HG03354 (cell line): ENCODE results near the gene NADK.
"Not testable (repeated sequence)": the region's sequence is repeated elsewhere in the genome, so short reads cannot be mapped to it uniquely, and the experiment has no call there.

Source experiments
- ATAC-seq: cut with Tn5 transposase; IDR thresholded peaks from one replicate; pipeline ENCODE4 v1.9.1; 2021; ENCODE audit warnings: mild to moderate bottlenecking; ENCODE audit not compliant: unreplicated experiment, poor library complexity, severe bottlenecking

Gene NADK

GRCh38 chr1:1724035-1724864 is 54.0 kb downstream of the NADK start, which contains the start of gene CDK11A:
CDK11A (minus strand) TSS chr1:1724357; CDS start chr1:1722818, 1,539 bp downstream.
- peak; percentile 90 for ATAC-seq

- ATAC-seq, result no peak
These were observed 57.1 kb downstream of the NADK start for GRCh38 chr1:1721201-1721600.

- ATAC-seq, result not testable (repeated sequence)
These were observed 63.0 kb downstream of the NADK start for GRCh38 chr1:1715109-1715883.

- ATAC-seq, result not testable (repeated sequence)
These were observed 70.4 kb downstream of the NADK start for GRCh38 chr1:1707897-1708296.

GRCh38 chr1:1707241-1707640 is 71.0 kb downstream of the NADK start:
- not testable (repeated sequence) for ATAC-seq

GRCh38 chr1:1705623-1706022 is 72.6 kb downstream of the NADK start:
- ATAC-seq, result not testable (repeated sequence)

GRCh38 chr1:1704284-1704957 is 73.8 kb downstream of the NADK start:
- not testable (repeated sequence) for ATAC-seq

GRCh38 chr1:1703796-1704195 is 74.5 kb downstream of the NADK start:
- no peak for ATAC-seq

- not testable (repeated sequence) for ATAC-seq
These were observed 75.8 kb downstream of the NADK start for GRCh38 chr1:1702506-1702905.
